H1 (cell line): ENCODE data around the gene METTL9. TPM values are rescaled to one million over a fixed set of nuclear protein-coding genes. Genes with fewer than 3 reads are reported as not detected.

ENCODE experiments used
- CTCF ChIA-PET: fragments of 300-600 bp; sonication (Branson Sonifier 250); formaldehyde crosslinking; loops from one replicate; lab custom pipeline; 2021; ENCODE audit not compliant: partially characterized antibody; lab: Charles Lee
- POLR2A ChIA-PET: fragments of 300-600 bp; sonication (Branson Sonifier 250); formaldehyde crosslinking; loops from one replicate; lab custom pipeline; 2021; ENCODE audit warnings: inconsistent platforms; ENCODE audit not compliant: partially characterized antibody; lab: Charles Lee
- DNase-seq, 2 experiments: peaks; one replicate each; pipeline versions ENCODE4 v3.0.0 to v3.0.0-alpha.2; 2010 to 2022; ENCODE audit warnings: low spot score in 2 of 2, low read depth in 1 of 2, mixed read lengths in 1 of 2
- FAIRE-seq: peaks from 2 replicates; lab custom pipeline; 2011; peaks lifted over from hg19 to GRCh38; lab: Jason Lieb, UNC
- H2AFZ ChIP-seq: 2 replicates; pipeline ENCODE4 v1.8.1; 2012; ENCODE audit warnings: low read length, inconsistent platforms
- H2AK5ac ChIP-seq: 2 replicates; pipeline ENCODE4 v1.6.1; 2013; ENCODE audit warnings: low read depth, low read length
- H2BK120ac ChIP-seq: replicated peaks from 2 replicates; pipeline ENCODE3; 2013; ENCODE audit warnings: low read depth, low read length, inconsistent platforms
- H2BK12ac ChIP-seq: 2 replicates; pipeline ENCODE4 v1.6.1; 2013; ENCODE audit warnings: low read depth, low read length
- H2BK15ac ChIP-seq: 2 replicates; pipeline ENCODE4 v1.6.1; 2013; ENCODE audit warnings: low read length
- H2BK20ac ChIP-seq: 2 replicates; pipeline ENCODE4 v1.6.1; 2013; ENCODE audit warnings: low read length
- H2BK5ac ChIP-seq: 2 replicates; pipeline ENCODE4 v1.6.1; 2013; ENCODE audit warnings: low read depth, low read length
- H3K14ac ChIP-seq: 2 replicates; pipeline ENCODE4 v1.6.1; 2013; ENCODE audit warnings: inconsistent platforms; ENCODE audit not compliant: insufficient read length
- H3K18ac ChIP-seq: 2 replicates; pipeline ENCODE4 v1.6.1; 2013; ENCODE audit warnings: low read length; ENCODE audit errors: extremely low read depth
- H3K23ac ChIP-seq: 2 replicates; pipeline ENCODE4 v1.6.1; 2013; ENCODE audit warnings: inconsistent platforms; ENCODE audit not compliant: insufficient read length
- H3K23me2 ChIP-seq: 2 replicates; pipeline ENCODE4 v1.6.1; 2013; ENCODE audit warnings: low read depth, low read length
- H3K27ac ChIP-seq: 2 replicates; pipeline ENCODE4 v1.6.1; 2011; ENCODE audit warnings: low read depth, low read length, inconsistent platforms
- H3K27me3 ChIP-seq, 4 experiments: replicated peaks in 1 of 4; 1 replicate in 1 of 4; 2 replicates in 3 of 4; pipeline versions ENCODE4 v1.6.1 to v1.8.1; 2011 to 2013; ENCODE audit warnings: low read length in 3 of 4, mild to moderate bottlenecking in 3 of 4, inconsistent platforms in 2 of 4, mixed read lengths in 2 of 4, moderate library complexity in 1 of 4; ENCODE audit not compliant: control insufficient read depth in 3 of 4, insufficient read depth in 3 of 4; ENCODE audit errors: extremely low read depth in 1 of 4
- H3K36me3 ChIP-seq, 4 experiments: 2 replicates each; pipeline versions ENCODE4 v1.6.1 to v1.8.1; 2011 to 2013; ENCODE audit warnings: mild to moderate bottlenecking in 4 of 4, low read length in 3 of 4, moderate library complexity in 2 of 4, control low read depth in 1 of 4, inconsistent platforms in 1 of 4; ENCODE audit not compliant: insufficient read depth in 4 of 4, control insufficient read depth in 2 of 4
- H3K4ac ChIP-seq: replicated peaks from 2 replicates; pipeline ENCODE3; 2013; ENCODE audit warnings: low read length, low read depth, mixed read lengths, inconsistent platforms; ENCODE audit not compliant: insufficient read length
- H3K4me1 ChIP-seq, 4 experiments: replicated peaks in 1 of 4; 1 replicate in 1 of 4; 2 replicates in 3 of 4; pipeline versions ENCODE4 v1.6.1 to v1.8.1; 2011 to 2013; ENCODE audit warnings: low read length in 3 of 4, inconsistent platforms in 2 of 4, mixed read lengths in 1 of 4; ENCODE audit not compliant: insufficient read depth in 4 of 4, control insufficient read depth in 3 of 4
- H3K4me2 ChIP-seq, 2 experiments: 2 replicates each; pipeline versions ENCODE4 v1.6.1 to v1.8.1; 2011 to 2013; ENCODE audit warnings: low read depth in 2 of 2, low read length in 2 of 2, control low read depth in 1 of 2, inconsistent platforms in 1 of 2, mild to moderate bottlenecking in 1 of 2; ENCODE audit not compliant: insufficient read depth in 1 of 2
- H3K4me3 ChIP-seq, 4 experiments: fragments of 200-600, 300-600 bp in 1 of 4; sonication (generic), shearing (Covaris generic), sonication (Bioruptor Twin) in 1 of 4; 2 replicates each; pipeline versions ENCODE4 v1.5.1 to v1.8.1; 2011 to 2016; ENCODE audit warnings: low read length in 4 of 4, low read depth in 3 of 4, control low read depth in 2 of 4, inconsistent platforms in 2 of 4, mild to moderate bottlenecking in 2 of 4, mixed read lengths in 1 of 4, moderate library complexity in 1 of 4; ENCODE audit not compliant: insufficient read depth in 2 of 4; ENCODE audit errors: extremely low read depth in 1 of 4
- H3K56ac ChIP-seq: replicated peaks from 2 replicates; pipeline ENCODE3; 2013; ENCODE audit warnings: low read depth, mild to moderate bottlenecking, mixed read lengths, low read length, inconsistent platforms; ENCODE audit not compliant: insufficient read length
- H3K79me1 ChIP-seq: 2 replicates; pipeline ENCODE4 v1.6.1; 2013; ENCODE audit warnings: low read depth, low read length, control low read depth
- H3K79me2 ChIP-seq, 2 experiments: 2 replicates each; pipeline versions ENCODE4 v1.6.1 to v1.8.1; 2012 to 2013; ENCODE audit warnings: low read length in 2 of 2, mild to moderate bottlenecking in 2 of 2, inconsistent platforms in 1 of 2; ENCODE audit not compliant: insufficient read depth in 2 of 2, control insufficient read depth in 1 of 2
- H3K9ac ChIP-seq, 4 experiments: replicated peaks in 1 of 4; 1 replicate in 1 of 4; 2 replicates in 3 of 4; pipeline versions ENCODE4 v1.6.1 to v1.8.1; 2011 to 2013; ENCODE audit warnings: low read depth in 3 of 4, low read length in 3 of 4, control low read depth in 2 of 4, mild to moderate bottlenecking in 2 of 4, moderate library complexity in 2 of 4, inconsistent platforms in 1 of 4; ENCODE audit errors: extremely low read depth in 1 of 4
- H3K9me3 ChIP-seq, 2 experiments: 2 replicates each; pipeline versions ENCODE4 v1.6.1 to v1.8.1; 2012 to 2013; ENCODE audit warnings: mild to moderate bottlenecking in 2 of 2, moderate library complexity in 2 of 2, control low read depth in 1 of 2, inconsistent platforms in 1 of 2, low read depth in 1 of 2, low read length in 1 of 2, mixed read lengths in 1 of 2; ENCODE audit not compliant: insufficient read depth in 2 of 2
- H4K20me1 ChIP-seq, 2 experiments: replicated peaks in 1 of 2; 2 replicates each; pipeline versions ENCODE3 to v1.8.1; 2011 to 2013; ENCODE audit warnings: inconsistent platforms in 2 of 2, low read length in 2 of 2, mild to moderate bottlenecking in 1 of 2; ENCODE audit not compliant: insufficient read depth in 2 of 2, control insufficient read depth in 1 of 2
- H4K5ac ChIP-seq: 2 replicates; pipeline ENCODE4 v1.6.1; 2013; ENCODE audit warnings: low read length, low read depth, mixed read lengths, inconsistent platforms; ENCODE audit not compliant: insufficient read length
- H4K8ac ChIP-seq: 2 replicates; pipeline ENCODE4 v1.8.0; 2013; ENCODE audit warnings: mild to moderate bottlenecking, moderate library complexity, low read length, inconsistent platforms; ENCODE audit not compliant: insufficient read depth; ENCODE audit errors: extremely low read depth
- H4K91ac ChIP-seq: replicated peaks from 2 replicates; pipeline ENCODE3; 2013; ENCODE audit warnings: low read length, mixed read lengths, inconsistent platforms; ENCODE audit not compliant: insufficient read length
- CEBPB ChIP-seq: IDR thresholded peaks from 2 replicates; pipeline ENCODE4 v1.6.1; 2012; ENCODE audit warnings: low read depth, low read length
- EP300 ChIP-seq, 2 experiments: IDR thresholded peaks; 1 replicate in 1 of 2; 2 replicates in 1 of 2; pipeline ENCODE4 v1.6.1; 2011 to 2012; ENCODE audit warnings: low read depth in 2 of 2, low read length in 2 of 2, mild to moderate bottlenecking in 2 of 2, borderline replicate concordance in 1 of 2, inconsistent platforms in 1 of 2, moderate library complexity in 1 of 2
- EZH2 ChIP-seq: fragments of 200-600 bp; sonication (generic); IDR thresholded peaks from 2 replicates; pipeline ENCODE4 v1.7.1; 2012; ENCODE audit warnings: low read depth, mild to moderate bottlenecking, moderate library complexity, low read length, inconsistent platforms; ENCODE audit not compliant: severe bottlenecking
- SIN3A ChIP-seq, 2 experiments: IDR thresholded peaks in 1 of 2; conservative IDR thresholded peaks in 1 of 2; 2 replicates each; pipeline ENCODE4 v1.6.1; 2011 to 2012; ENCODE audit warnings: low read length in 2 of 2, improper control_type of control experiment in 1 of 2, low read depth in 1 of 2, mild to moderate bottlenecking in 1 of 2
- USF2 ChIP-seq: IDR thresholded peaks from 2 replicates; pipeline ENCODE4 v1.6.1; 2011; ENCODE audit warnings: low read length, improper control_type of control experiment
- WGBS, 2 experiments: shearing (Covaris generic) in 1 of 2; methylation state at CpG; one replicate each; pipeline versions ENCODE4 v1.1.6 to v1.1.7; 2013 to 2015; ENCODE audit warnings: low lambda C conversion rate in 2 of 2, mixed read lengths in 2 of 2, inconsistent platforms in 1 of 2, low coverage in 1 of 2, missing lambda C conversion rate in 1 of 2; ENCODE audit not compliant: insufficient replicate concordance in 2 of 2, insufficient coverage in 1 of 2, insufficient read length in 1 of 2; ENCODE audit errors: extremely low coverage in 1 of 2, missing lambda C conversion rate in 1 of 2; 5-methylcytosine and 5-hydroxymethylcytosine counted together
- polyA plus RNA-seq, 7 experiments: library from polyadenylated mRNA; depleted of rRNA in 3 of 7; stranded (reverse) in 5 of 7; unstranded in 2 of 7; fragments of >200 nt in 5 of 7; fragments of 200-250 nt in 2 of 7; gene quantifications; 1 replicate in 5 of 7; 2 replicates in 1 of 7; 4 replicates in 1 of 7; pipeline versions ENCODE4 v1.2.1 to v1.2.3, GENCODE V29; 2011 to 2013; ENCODE audit warnings: missing spikeins in 2 of 7, mixed read lengths in 2 of 7
- total RNA-seq: library from RNA; stranded (reverse); fragmentation: NEBNext Ultra II Directional; extraction: Animal tissue kit (Norgen Biotek cat#: 25700); gene quantifications from 2 replicates; pipeline ENCODE4 v1.2.1, GENCODE V29; 2021

The METTL9 gene
- total and polyA plus RNA-seq, 2 of the 8 experiments (the other 6 are each of a cell fraction or from before 2014, with no cell fraction given): 45.4 to 112 TPM

GRCh38 chr16:21628121-21628726, 28.8 kb downstream of the METTL9 start:
- WGBS, 2 experiments: 93% methylated on average over 5 of the region's 5 CpGs; no CpG with 5 or more reads in 1 of the 2 experiments
- CTCF ChIA-PET: no interaction called here
- no peak overlapping the region for H3K9ac ChIP-seq
- H3K23me2 ChIP-seq: no peaks in the 10 kb centered on the region
- POLR2A ChIA-PET: no interaction called here
- no peak overlapping the region for H3K4me2 ChIP-seq
- no peak overlapping the region for H2AK5ac ChIP-seq
- no peak for FAIRE-seq
- H3K4ac ChIP-seq: no peak overlapping the region
- no peak overlapping the region for H3K27ac ChIP-seq
- no peaks in the 10 kb centered on the region for H3K79me2 ChIP-seq
- H2BK15ac ChIP-seq: no peak overlapping the region
- H3K4me1 ChIP-seq: no peaks in the 10 kb centered on the region
- H2BK120ac ChIP-seq: no peak overlapping the region
- H3K9me3 ChIP-seq: peaks cover 0 to 6% of the 10 kb centered on the region in 2 experiments; a peak in 1 of 4 replicates
- no peaks in the 10 kb centered on the region for H4K20me1 ChIP-seq
- H3K4me3 ChIP-seq: no peak overlapping the region
- no peak overlapping the region for H2AFZ ChIP-seq
- no peaks in the 10 kb centered on the region for H3K27me3 ChIP-seq
- H3K36me3 ChIP-seq: peaks cover 0 to 42% (median 22%) of the 10 kb centered on the region in 4 experiments; a peak in 5 of 8 replicates
- no peak overlapping the region for H2BK5ac ChIP-seq
- H3K14ac ChIP-seq: no peak overlapping the region
- H4K5ac ChIP-seq: no peak overlapping the region
- TF ChIP-seq EZH2: no peak
- no peak for TF ChIP-seq SIN3A (conservative IDR thresholded peaks at IDR 0.05 in 1 of 2, IDR thresholded peaks at IDR 0.05 in 1 of 2; ENCODE audit: low read depth in 1 of 2, low read length in 2 of 2)
- no peak for TF ChIP-seq CEBPB
- no peak for TF ChIP-seq USF2
- TF ChIP-seq EP300 (IDR thresholded peaks at IDR 0.05; ENCODE audit: borderline replicate concordance in 1 of 2, low read depth in 2 of 2, low read length in 2 of 2): no peak
- TF ChIP-seq, all 59 proteins: peak for 0
- Histone ChIP-seq H3K56ac (no peak overlapping the region), H4K91ac (no peak overlapping the region), H4K8ac (no peak overlapping the region), H3K18ac (no peak overlapping the region), H2BK12ac (no peak overlapping the region), H3K23ac (no peak overlapping the region), H2BK20ac (no peak overlapping the region), H3K79me1 (no peaks in the 10 kb centered on the region)
- DNase-seq: no peak
